H4 (cell line): Measurements from ENCODE around the gene PRR29. TPM values are rescaled to one million over a fixed set of nuclear protein-coding genes. Genes with fewer than 3 reads are reported as not detected.
"Not testable (repeated sequence)": the region's sequence is repeated elsewhere in the genome, so short reads cannot be mapped to it uniquely, and the experiment has no call there.

Source experiments
- DNase-seq: peaks from one replicate; pipeline ENCODE4 v3.0.0-alpha.2; 2015; ENCODE audit warnings: low spot score
- total RNA-seq: library from RNA; depleted of rRNA; stranded (reverse); fragments of >200 nt; shearing (Covaris generic); gene quantifications from 2 replicates; pipeline ENCODE4 v1.2.3, GENCODE V29; 2014

PRR29 gene
- total RNA-seq, 1 experiment from 2014 or later: 0.27 TPM

GRCh38 chr17:63997341-63998048, 656 bp upstream of the PRR29 start:
- DNase-seq: no peak

GRCh38 chr17:63998721-63999679, 849 bp downstream of the PRR29 start:
- no peak for DNase-seq

- no peak for DNase-seq
Observed at GRCh38 chr17:63999680-64000531, 1.8 kb downstream of the PRR29 start.

- DNase-seq: no peak
Observed at GRCh38 chr17:64001091-64001579, 3.0 kb downstream of the PRR29 start.

GRCh38 chr17:64001763-64002529, 3.8 kb downstream of the PRR29 start:
- no peak for DNase-seq

GRCh38 chr17:64002658-64003525, 4.7 kb downstream of the PRR29 start:
- DNase-seq: no peak

GRCh38 chr17:64003526-64004121, 5.5 kb downstream of the PRR29 start:
- DNase-seq: no peak

- no peak for DNase-seq
Observed at GRCh38 chr17:64004218-64004770, 6.1 kb downstream of the PRR29 start.

- DNase-seq: no peak
Observed at GRCh38 chr17:64004903-64005733, 7.0 kb downstream of the PRR29 start.

- peak; percentile 57 for DNase-seq
Observed at GRCh38 chr17:64005734-64006167, 7.6 kb downstream of the PRR29 start.

- no peak for DNase-seq
Observed at GRCh38 chr17:64006361-64007088, 8.4 kb downstream of the PRR29 start.

- not testable (repeated sequence) for DNase-seq
Observed at GRCh38 chr17:64007089-64007837, 9.1 kb downstream of the PRR29 start.

GRCh38 chr17:64007838-64008282, 9.7 kb downstream of the PRR29 start:
- no peak for DNase-seq

GRCh38 chr17:64008346-64008745, 10.2 kb downstream of the PRR29 start:
- no peak for DNase-seq

- DNase-seq: no peak
Observed at GRCh38 chr17:64008830-64009229, 10.7 kb downstream of the PRR29 start.

GRCh38 chr17:64009571-64010402, 11.6 kb downstream of the PRR29 start:
- DNase-seq: no peak
